ENCODE results near the gene BTBD9.

DNA sequence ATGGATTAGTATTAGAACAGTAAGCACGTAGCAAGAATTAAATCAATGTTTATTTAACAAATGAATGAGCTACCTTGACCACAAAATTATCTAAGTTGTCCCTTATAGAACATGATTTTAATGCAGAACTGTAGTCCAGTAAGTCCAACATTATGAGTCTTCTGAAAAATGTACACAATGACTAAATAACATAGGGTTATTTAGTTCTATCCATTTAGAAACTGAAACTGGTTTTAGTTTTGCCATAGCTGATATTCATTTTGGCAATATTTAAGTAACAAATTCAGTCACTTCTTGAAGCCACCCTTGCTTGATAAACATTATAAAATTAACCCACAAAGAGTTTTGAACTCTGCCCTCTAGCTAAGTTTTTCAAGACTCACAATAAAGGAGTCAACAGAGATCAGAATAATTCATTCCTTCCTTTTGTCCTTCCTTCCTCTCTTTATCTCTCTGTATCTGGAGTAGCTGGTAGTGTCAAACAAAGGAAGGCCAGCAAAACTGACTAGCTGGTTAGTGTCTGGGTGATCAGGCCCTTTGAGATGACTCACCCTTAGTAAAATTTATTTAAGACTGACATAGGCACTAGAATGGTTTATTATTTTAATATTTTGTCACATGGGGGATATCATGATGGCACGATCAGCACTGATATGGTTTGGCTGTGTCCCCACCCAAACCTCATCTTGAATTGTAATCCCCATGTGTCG, 115.1 kb downstream of the BTBD9 start:
- TF ChIP-seq POLR2AphosphoS5 (IDR thresholded peaks at IDR 0.05; ENCODE audit: borderline replicate concordance, low read depth, low read length) (no peak), EZH2 (IDR thresholded peaks at IDR 0.05) (no peak), FOXP2 (optimal IDR thresholded peaks at IDR 0.05; ENCODE audit: control extremely low read depth, extremely low read length, insufficient read depth) (no peak)
